Activated B cell treated with CpG ODN at 0.5 μM for 24 hours (primary cell): ENCODE results near the gene TMPRSS13. TPM values are rescaled to one million over a fixed set of nuclear protein-coding genes. Genes with fewer than 3 reads are reported as not detected.

Source experiments
- ATAC-seq: fragments of 200-7000 bp; cut with Tn5 transposase; one replicate; pipeline ENCODE4 v1.10.0; 2021; ENCODE audit warnings: low read depth, mild to moderate bottlenecking, moderate library complexity
- CTCF ChIA-PET: fragments of 350-600 bp; sonication (Branson Sonifier 250); formaldehyde crosslinking; loops from one replicate; lab custom pipeline; 2021; ENCODE audit warnings: antibody characterized with exemption; lab: Charles Lee
- POLR2A ChIA-PET: fragments of 350-600 bp; sonication (Branson Sonifier 250); formaldehyde crosslinking; loops from one replicate; lab custom pipeline; 2021; ENCODE audit warnings: antibody characterized with exemption; lab: Charles Lee
- DNase-seq: peaks from one replicate; pipeline ENCODE4 v3.0.0; 2022
- H3K27ac Mint-ChIP-seq: one replicate; pipeline ENCODE4 v1.8.0; 2020; ENCODE audit warnings: mixed read lengths
- H3K27me3 Mint-ChIP-seq: one replicate; pipeline ENCODE4 v1.8.0; 2021; ENCODE audit warnings: mixed read lengths
- H3K36me3 Mint-ChIP-seq: one replicate; pipeline ENCODE4 v1.8.0; 2021; ENCODE audit warnings: low read depth, mixed read lengths
- H3K4me1 Mint-ChIP-seq: one replicate; pipeline ENCODE4 v1.8.0; 2021; ENCODE audit warnings: mixed read lengths
- H3K4me3 Mint-ChIP-seq: one replicate; pipeline ENCODE4 v1.8.0; 2020; ENCODE audit warnings: mild to moderate bottlenecking, mixed read lengths
- H3K9me3 Mint-ChIP-seq: one replicate; pipeline ENCODE4 v1.8.0; 2020; ENCODE audit warnings: mixed read lengths
- intact Hi-C: fragments of 100-400 bp; cut with micrococcal nuclease; formaldehyde crosslinking; loops from one replicate; pipeline ENCODE4 v1.15.1; 2024
- total RNA-seq: library from RNA; stranded (reverse); gene quantifications from 2 replicates; pipeline ENCODE4 v1.2.3, GENCODE V29; 2022
- TF ChIP-seq, protein P1 (sequence below): fragments of 200-600 bp; IDR thresholded peaks from one replicate; pipeline ENCODE4 v1.8.0; 2022; ENCODE audit warnings: antibody characterized with exemption, mild to moderate bottlenecking

Gene TMPRSS13
- total RNA-seq, 1 donor from 2014 or later, result 3.7 TPM

DNA sequence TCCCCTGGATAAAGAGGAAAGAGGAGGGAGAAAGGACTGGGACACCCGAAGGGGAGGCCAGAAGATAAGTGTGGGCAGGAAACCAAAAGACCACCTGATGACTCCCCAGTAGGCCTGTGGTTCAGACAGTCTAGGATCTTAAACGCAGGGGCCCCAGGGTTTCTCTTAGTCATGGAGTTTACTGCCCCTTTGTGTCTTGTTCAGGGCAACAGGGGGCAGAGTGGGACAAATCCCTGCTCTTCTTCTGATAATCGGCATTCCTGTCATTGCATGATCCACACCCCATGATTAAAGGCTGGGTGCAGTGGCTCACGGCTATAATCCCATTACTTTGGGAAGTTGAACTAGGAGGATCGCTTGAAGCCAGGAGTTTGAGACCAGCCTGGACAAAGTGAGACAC, 4.7 kb upstream of the TMPRSS13 start:
- no peaks in the 10 kb centered on the region for H3K9me3 Mint-ChIP-seq
- ChIA-PET CTCF (no interaction called here), POLR2A (no interaction called here)
- ATAC-seq (no peak), DNase-seq (no peak)
- H3K36me3 Mint-ChIP-seq, result no peaks in the 10 kb centered on the region
- intact Hi-C loops, result no loop called here
- H3K4me3 Mint-ChIP-seq, result no peak overlapping the region
- peaks cover 14% of the 10 kb centered on the region for H3K4me1 Mint-ChIP-seq
- no peak overlapping the region for H3K27ac Mint-ChIP-seq
- peaks cover 2% of the 10 kb centered on the region for H3K27me3 Mint-ChIP-seq
- TF ChIP-seq, protein P1, sequence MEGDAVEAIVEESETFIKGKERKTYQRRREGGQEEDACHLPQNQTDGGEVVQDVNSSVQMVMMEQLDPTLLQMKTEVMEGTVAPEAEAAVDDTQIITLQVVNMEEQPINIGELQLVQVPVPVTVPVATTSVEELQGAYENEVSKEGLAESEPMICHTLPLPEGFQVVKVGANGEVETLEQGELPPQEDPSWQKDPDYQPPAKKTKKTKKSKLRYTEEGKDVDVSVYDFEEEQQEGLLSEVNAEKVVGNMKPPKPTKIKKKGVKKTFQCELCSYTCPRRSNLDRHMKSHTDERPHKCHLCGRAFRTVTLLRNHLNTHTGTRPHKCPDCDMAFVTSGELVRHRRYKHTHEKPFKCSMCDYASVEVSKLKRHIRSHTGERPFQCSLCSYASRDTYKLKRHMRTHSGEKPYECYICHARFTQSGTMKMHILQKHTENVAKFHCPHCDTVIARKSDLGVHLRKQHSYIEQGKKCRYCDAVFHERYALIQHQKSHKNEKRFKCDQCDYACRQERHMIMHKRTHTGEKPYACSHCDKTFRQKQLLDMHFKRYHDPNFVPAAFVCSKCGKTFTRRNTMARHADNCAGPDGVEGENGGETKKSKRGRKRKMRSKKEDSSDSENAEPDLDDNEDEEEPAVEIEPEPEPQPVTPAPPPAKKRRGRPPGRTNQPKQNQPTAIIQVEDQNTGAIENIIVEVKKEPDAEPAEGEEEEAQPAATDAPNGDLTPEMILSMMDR, result no peak

DNA sequence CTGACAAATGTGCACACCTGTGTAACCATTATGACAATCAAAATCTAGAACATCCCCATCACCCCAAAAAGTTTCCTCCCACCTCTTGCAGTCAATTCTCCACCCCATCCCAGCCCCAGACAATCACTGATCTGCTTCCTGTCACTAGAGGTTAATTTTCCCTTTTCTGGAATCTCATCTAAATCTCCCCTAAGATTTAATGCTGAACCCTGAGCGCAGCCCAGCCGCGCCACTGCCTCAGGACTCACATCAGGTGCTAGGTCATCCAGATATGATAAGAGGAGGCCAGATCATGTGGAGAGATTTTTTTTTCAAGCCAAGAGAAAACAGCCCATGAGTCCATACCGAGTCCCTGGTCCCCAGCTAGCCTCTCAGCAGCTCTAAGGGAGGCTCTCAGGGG, 4.3 kb upstream of the TMPRSS13 start:
- ChIA-PET CTCF (interaction anchor here (1.6 kb wide), 1 partner anchor 13 kb away, joined by 6 read pairs; no protein-coding TSS in a partner anchor), POLR2A (no interaction called here)
- no peak for DNase-seq
- Mint-ChIP-seq H3K9me3 (no peaks in the 10 kb centered on the region), H3K27ac (no peak overlapping the region), H3K27me3 (peaks cover 2% of the 10 kb centered on the region), H3K4me1 (peaks cover 14% of the 10 kb centered on the region), H3K36me3 (no peaks in the 10 kb centered on the region), H3K4me3 (no peak overlapping the region)
- TF ChIP-seq, protein P1, result no peak
- intact Hi-C loops, result no loop called here
- no peak for ATAC-seq

DNA sequence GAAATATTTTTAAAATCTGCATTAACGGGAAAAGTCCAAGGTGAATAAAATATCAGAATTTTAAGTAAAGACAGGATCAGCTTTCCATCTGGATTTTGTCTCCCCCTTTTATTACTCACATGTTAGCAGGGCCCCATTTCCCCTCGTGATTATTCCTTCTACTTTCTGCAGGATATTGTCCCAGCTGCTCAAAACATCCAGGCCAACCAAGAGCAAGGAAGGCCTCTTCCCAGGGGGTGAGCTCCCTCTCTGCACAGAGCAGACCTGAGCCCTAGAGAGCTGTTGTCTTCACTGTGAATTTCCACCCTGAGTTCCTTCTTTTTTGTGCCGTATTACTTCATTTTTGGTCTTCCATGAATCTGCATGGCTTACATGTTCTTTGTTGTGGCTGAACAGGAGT, 3.7 kb upstream of the TMPRSS13 start:
- H3K27me3 Mint-ChIP-seq, result peaks cover 2% of the 10 kb centered on the region
- TF ChIP-seq, protein P1, result no peak
- ATAC-seq, result no peak
- peaks cover 14% of the 10 kb centered on the region for H3K4me1 Mint-ChIP-seq
- DNase-seq, result no peak
- POLR2A ChIA-PET, result no interaction called here
- intact Hi-C loops, result no loop called here
- H3K4me3 Mint-ChIP-seq, result no peak overlapping the region
- H3K27ac Mint-ChIP-seq, result no peak overlapping the region
- H3K9me3 Mint-ChIP-seq, result no peaks in the 10 kb centered on the region
- CTCF ChIA-PET, result interaction anchor here (1.3 to 1.6 kb wide), 2 partner anchors 14 to 126 kb away, joined by 4 to 6 read pairs; no protein-coding TSS in a partner anchor
- H3K36me3 Mint-ChIP-seq, result no peaks in the 10 kb centered on the region

DNA sequence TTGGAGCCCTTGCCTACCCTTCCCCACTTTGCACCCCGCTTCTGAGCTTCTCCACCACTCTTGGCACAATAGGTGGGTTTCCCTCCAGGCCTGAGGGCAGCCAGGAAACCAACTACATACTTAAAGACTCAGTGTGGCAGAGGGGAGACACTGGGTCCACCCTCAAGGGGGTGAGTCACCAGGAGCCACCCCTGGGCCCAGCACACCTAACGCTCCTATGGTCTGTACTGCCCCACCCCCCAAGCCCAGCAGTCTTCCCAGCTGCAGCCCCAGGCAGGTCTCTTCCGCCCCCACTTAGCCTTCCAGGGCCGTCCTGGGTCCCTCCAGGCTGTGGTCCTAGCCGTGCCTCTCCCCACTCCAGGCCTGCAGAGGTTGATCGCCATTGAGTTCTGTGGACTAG, 3.2 kb upstream of the TMPRSS13 start:
- ChIA-PET CTCF (interaction anchor here (1.3 to 1.6 kb wide), 2 partner anchors 14 to 125 kb away, joined by 4 to 6 read pairs; no protein-coding TSS in a partner anchor), POLR2A (no interaction called here)
- Mint-ChIP-seq H3K27ac (peak overlapping the region; percentile 53), H3K36me3 (no peaks in the 10 kb centered on the region), H3K27me3 (peaks cover 2% of the 10 kb centered on the region), H3K9me3 (no peaks in the 10 kb centered on the region), H3K4me3 (no peak overlapping the region), H3K4me1 (peaks cover 14% of the 10 kb centered on the region)
- DNase-seq (no peak), ATAC-seq (no peak)
- TF ChIP-seq, protein P1, result no peak
- intact Hi-C loops, result no loop called here

DNA sequence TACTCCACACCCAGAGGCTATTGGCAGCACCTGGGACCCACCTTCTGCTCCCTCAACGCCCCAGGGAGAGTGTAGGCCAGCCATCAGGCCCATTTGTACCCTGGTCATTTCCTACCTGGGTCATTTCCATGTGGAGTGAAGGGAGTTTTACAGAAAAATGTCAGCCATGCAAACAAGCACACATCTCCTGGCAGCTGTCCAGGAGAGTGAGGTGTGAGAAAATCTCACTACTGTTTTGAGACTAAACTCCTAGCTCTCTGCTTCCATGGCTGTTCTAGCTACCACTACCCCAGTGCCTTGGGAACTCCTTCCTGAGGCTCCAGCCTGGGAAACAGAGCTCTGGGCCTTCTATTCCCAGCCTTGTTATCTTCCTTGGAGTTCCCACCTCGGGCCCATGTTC, 2.8 kb upstream of the TMPRSS13 start:
- Mint-ChIP-seq H3K9me3 (no peaks in the 10 kb centered on the region), H3K27ac (no peak overlapping the region), H3K27me3 (peaks cover 2% of the 10 kb centered on the region), H3K36me3 (no peaks in the 10 kb centered on the region), H3K4me3 (no peak overlapping the region), H3K4me1 (peaks cover 14% of the 10 kb centered on the region)
- POLR2A ChIA-PET, result no interaction called here
- TF ChIP-seq, protein P1, result no peak
- intact Hi-C loops, result no loop called here
- DNase-seq (no peak), ATAC-seq (no peak)
- CTCF ChIA-PET, result interaction anchor here (1.3 to 1.6 kb wide), 2 partner anchors 15 to 125 kb away, joined by 4 to 6 read pairs; no protein-coding TSS in a partner anchor
